Right renal pelvis (tissue), 4 donors: ENCODE data around the gene MTHFD2L. TPM values are rescaled to one million over a fixed set of nuclear protein-coding genes. Genes with fewer than 3 reads are reported as not detected.
"Not testable (repeated sequence)": the region's sequence is repeated elsewhere in the genome, so short reads cannot be mapped to it uniquely, and the experiment has no call there.

ENCODE experiments used
- DNase-seq, 4 donors: peaks; one replicate each; pipeline ENCODE4 v3.0.0-alpha.2; 2013; ENCODE audit warnings: low read depth in 4 of 4, low spot score in 3 of 4, missing footprints in 1 of 4
- polyA plus RNA-seq, 4 donors: library from polyadenylated mRNA; unstranded; fragments of 120-200 nt; gene quantifications; one replicate each; pipeline ENCODE4 v1.2.1, GENCODE V29; 2013; ENCODE audit not compliant: insufficient read length in 4 of 4

Gene MTHFD2L
- polyA plus RNA-seq, 4 donors, result 22.6 to 31.0 (median 29.5) TPM

DNA sequence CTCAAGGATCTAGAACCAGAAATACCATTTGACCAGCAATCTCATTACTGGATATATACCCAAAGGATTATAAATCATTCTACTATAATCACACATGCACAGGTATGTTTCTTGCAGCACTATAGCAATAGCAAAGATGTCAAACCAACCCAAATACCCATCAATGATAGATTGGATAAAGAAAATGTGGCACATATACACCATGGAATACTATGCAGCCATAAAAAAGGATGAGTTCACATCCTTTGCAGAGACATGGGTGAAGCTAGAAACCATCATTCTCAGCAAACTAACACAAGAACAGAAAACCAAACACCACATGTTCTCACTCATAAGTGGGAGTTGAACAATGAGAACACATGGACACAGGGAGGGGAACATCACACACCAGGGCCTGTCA, 25.7 kb upstream of the MTHFD2L start:
- DNase-seq, result not testable (repeated sequence)

- DNase-seq, result no peak
These were observed 25.0 kb upstream of the MTHFD2L start for GRCh38 chr4:74132944-74133343.

- peak in 2 of 4 donors; percentile 30 to 63 for DNase-seq
These were observed 24.0 kb upstream of the MTHFD2L start for GRCh38 chr4:74133786-74134499.

GRCh38 chr4:74134500-74134852, 23.4 kb upstream of the MTHFD2L start:
- DNase-seq, result no peak

- DNase-seq, result no peak
These were observed 11.3 kb upstream of the MTHFD2L start for GRCh38 chr4:74146581-74147129.

- no peak for DNase-seq
These were observed 9.7 kb upstream of the MTHFD2L start for GRCh38 chr4:74148205-74148604.

GRCh38 chr4:74152836-74153235, 5.1 kb upstream of the MTHFD2L start:
- DNase-seq, result no peak

DNA sequence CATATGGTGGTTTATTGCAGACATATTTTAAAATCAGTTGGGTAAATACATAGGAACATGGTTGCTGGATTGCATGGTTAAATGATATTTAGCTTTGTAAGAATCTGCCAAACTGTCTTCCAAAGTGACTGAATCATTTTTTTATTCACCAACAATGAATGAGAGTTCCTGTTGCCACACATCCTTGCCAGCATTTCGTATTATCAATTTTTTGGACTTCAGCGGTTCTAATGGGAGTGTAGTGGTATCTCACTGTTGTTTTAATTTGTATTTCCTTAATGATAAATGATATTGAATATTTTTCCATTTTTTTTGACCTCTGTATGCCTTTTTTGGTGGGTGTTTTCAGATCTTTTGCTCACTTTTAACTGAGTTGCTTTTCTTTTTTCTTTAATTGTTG, 1.4 kb upstream of the MTHFD2L start:
- DNase-seq, result no peak

DNA sequence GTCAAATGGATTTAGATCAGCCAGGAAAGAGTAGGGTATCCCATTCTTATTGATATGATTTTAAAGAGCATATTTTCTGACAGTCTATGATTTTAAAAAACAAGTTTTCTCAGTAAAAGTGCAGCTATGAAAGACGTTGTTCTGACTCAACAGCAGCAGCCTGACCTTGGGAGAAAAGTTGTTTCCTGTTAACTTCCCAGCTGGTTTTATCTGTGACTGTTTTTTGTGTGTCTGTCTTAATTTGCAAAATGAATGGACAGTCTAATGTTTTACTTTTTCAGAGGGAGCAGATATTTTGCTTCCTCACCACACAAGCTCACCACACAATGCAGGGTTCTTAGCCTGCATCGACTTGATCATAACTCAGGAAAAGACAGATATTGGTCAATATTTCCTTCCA, 764 bp upstream of the MTHFD2L start:
- peak in 1 of 4 donors; percentile 8 for DNase-seq

DNA sequence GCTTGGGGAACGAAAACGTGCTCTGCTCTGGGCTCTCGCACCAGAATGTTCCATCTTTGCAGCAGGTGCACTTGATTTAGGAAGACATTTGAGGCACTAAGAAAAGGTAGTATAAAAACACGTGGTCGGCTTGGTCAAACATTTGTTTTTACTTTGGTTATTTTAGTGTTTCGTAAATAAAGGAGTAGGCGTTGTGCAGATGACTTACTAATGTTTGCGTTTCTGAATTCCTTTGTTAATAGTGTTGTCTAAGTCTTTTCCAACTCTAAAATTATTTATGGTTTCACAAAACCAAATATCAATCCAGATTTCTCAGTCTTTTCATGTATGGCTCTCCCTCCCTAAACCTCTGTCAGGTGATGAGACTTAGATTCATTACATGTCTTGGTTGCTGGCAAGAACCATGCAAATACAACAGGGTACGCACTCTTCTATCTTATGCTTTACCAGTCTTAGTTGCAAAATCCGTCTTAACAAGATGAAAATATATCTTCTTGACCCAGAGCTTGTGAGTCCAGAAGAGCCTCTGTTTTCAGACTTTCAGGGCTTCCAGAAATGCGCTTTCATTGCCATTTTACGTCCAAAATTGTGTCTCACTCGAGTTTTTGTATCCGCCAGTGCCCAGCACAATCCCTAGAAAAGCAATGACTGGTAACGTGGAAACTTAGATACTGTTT, 686 bp downstream of the MTHFD2L start:
- peak in 2 of 4 donors; percentile 6 to 10 for DNase-seq

DNA sequence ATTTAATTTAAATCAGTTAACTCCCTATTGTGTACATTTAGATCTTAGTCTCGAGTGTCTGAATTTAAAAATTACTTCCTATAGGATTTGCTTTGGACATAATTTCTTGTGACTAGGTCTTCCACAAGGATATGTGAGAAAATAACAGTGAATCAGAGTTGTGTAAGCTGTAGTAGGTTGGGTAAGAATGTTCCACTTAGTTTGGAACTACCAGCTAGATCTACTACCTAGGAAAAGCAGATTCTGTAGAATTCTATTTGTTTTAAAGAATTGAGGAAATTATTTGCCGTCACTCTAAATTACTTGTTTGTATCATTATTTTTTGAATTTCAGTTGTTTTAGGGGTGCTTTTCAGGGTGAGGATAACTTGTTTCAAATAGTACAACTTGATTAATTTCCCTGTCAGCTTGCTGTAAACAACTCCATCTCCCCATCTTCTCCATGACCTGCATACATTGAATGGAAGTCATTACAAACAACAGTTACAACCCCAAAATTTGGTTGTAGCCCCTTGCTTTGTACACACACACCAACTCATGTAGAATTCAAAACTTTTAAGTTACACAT, 1.3 kb downstream of the MTHFD2L start:
- DNase-seq, result no peak

GRCh38 chr4:74161666-74162450, 3.9 kb downstream of the MTHFD2L start:
- no peak for DNase-seq

DNA sequence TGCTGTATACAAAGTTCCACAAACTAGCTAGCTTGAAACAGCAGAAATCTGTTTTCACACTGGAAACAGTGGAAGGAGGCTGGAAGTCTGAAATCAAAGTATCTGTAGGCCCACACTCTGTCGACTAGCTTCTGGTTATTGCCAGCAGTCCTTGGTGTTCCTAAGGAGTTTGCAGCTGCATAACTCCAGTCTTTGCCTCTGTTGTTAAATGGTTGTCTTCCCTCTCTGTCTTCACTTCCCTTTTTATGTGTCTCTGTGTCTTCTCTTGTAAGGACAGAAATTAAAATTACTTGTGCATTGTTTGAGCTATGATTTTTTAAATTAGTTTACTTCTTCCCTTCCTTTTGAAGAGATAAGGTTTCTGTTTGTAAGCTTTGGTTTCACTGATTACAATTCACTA, 8.2 kb downstream of the MTHFD2L start:
- no peak for DNase-seq

GRCh38 chr4:74166818-74167217, 8.9 kb downstream of the MTHFD2L start:
- no peak for DNase-seq

- no peak for DNase-seq
These were observed 9.7 kb downstream of the MTHFD2L start for GRCh38 chr4:74167585-74167984.

- DNase-seq, result no peak
These were observed 10.9 kb downstream of the MTHFD2L start for GRCh38 chr4:74168841-74169240.

- no peak for DNase-seq
These were observed 15.4 kb downstream of the MTHFD2L start for GRCh38 chr4:74173321-74173720.

DNA sequence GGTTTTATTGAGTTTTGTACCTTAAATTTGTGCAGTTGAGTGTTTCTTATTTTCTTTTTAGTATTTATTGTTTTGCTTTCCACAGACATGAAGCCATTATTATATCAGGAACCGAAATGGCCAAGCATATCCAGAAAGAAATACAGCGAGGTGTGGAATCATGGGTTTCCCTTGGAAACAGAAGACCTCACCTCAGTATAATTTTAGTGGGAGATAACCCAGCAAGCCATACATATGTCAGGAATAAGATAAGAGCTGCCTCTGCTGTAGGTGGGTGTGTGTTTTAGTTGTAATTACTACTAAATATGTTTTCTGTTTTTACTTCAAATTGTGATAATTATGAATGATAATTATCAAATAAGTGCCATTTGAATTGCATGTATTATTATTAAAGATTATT, 16.5 kb downstream of the MTHFD2L start:
- DNase-seq, result no peak

DNA sequence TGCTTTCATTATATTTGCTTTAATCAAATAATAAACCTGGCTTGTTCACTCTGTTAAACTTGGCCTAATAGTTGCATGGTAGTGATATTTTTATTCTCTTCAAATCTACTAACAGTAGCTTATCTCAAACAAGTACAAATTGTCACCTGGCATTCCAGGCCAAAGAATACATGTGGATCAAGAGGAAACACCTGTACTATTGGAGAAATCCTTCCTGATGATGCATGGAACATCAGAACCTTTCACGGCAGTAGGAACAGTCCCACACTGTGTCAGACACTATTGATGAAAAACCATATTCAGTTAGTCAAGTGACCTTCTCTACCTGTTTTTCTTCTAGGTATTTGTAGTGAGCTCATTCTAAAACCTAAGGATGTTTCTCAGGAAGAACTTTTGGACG, 17.0 kb downstream of the MTHFD2L start:
- DNase-seq, result no peak

DNA sequence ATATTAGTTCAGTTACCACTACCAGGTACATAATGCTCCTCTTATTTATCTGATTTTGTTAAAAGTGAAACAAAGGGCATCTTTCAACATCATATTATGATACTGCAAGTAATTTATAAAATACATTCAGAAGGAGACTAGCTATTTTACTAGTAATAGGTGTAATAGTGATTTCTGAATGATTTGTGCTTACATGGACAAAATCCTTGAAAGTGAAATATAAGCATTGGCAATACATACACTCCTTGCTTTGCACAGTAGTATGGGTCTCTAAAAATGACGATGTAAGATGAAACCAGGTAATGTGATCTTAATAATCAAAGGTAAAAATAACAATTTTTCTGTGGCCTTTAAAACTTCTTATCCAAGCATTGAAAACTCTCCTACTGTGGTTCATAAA, 17.5 kb downstream of the MTHFD2L start:
- no peak for DNase-seq

- no peak for DNase-seq
These were observed 20.9 kb downstream of the MTHFD2L start for GRCh38 chr4:74178798-74179197.
